KMS-11 (cell line): Measurements from ENCODE around the gene SCAPER.
"Not testable (repeated sequence)": the region's sequence is repeated elsewhere in the genome, so short reads cannot be mapped to it uniquely, and the experiment has no call there.

Source experiments
- H2AFZ ChIP-seq: fragments of 200-600 bp; sonication (generic); 2 replicates; pipeline ENCODE4 v1.6.1; 2016; ENCODE audit warnings: antibody characterized with exemption, mixed run types, low read depth
- H3K27ac ChIP-seq: fragments of 200-600 bp; sonication (generic); 2 replicates; pipeline ENCODE4 v1.6.1; 2016; ENCODE audit warnings: mild to moderate bottlenecking, mixed run types
- H3K27me3 ChIP-seq: fragments of 200-600 bp; sonication (generic); 2 replicates; pipeline ENCODE4 v1.6.1; 2017; ENCODE audit warnings: mild to moderate bottlenecking, low read depth, mixed run types, moderate library complexity; ENCODE audit not compliant: insufficient read depth
- H3K36me3 ChIP-seq: fragments of 200-600 bp; sonication (generic); 2 replicates; pipeline ENCODE4 v1.6.1; 2017; ENCODE audit warnings: mild to moderate bottlenecking, mixed run types; ENCODE audit not compliant: insufficient read depth
- H3K4me1 ChIP-seq: fragments of 200-600 bp; sonication (generic); 2 replicates; pipeline ENCODE4 v1.6.1; 2016; ENCODE audit warnings: mild to moderate bottlenecking, low read depth, mixed run types; ENCODE audit not compliant: poor library complexity, severe bottlenecking
- H3K4me2 ChIP-seq: fragments of 200-600 bp; sonication (generic); 2 replicates; pipeline ENCODE4 v1.7.0; 2016; ENCODE audit warnings: mild to moderate bottlenecking, mixed run types
- H3K4me3 ChIP-seq: fragments of 200-600 bp; sonication (generic); IDR thresholded peaks from 2 replicates; pipeline ENCODE4 v1.6.1; 2017; ENCODE audit warnings: low read depth, low read length, mixed read lengths; ENCODE audit not compliant: insufficient read depth
- H3K79me2 ChIP-seq: fragments of 200-600 bp; sonication (generic); 2 replicates; pipeline ENCODE4 v1.6.1; 2016; ENCODE audit warnings: low read depth, mixed run types; ENCODE audit not compliant: insufficient read depth
- H3K9ac ChIP-seq: fragments of 200-600 bp; sonication (generic); 2 replicates; pipeline ENCODE4 v1.6.1; 2016; ENCODE audit warnings: mild to moderate bottlenecking, mixed run types
- H4K20me1 ChIP-seq: fragments of 200-600 bp; sonication (generic); 2 replicates; pipeline ENCODE4 v1.6.1; 2016; ENCODE audit warnings: mild to moderate bottlenecking, mixed run types; ENCODE audit not compliant: insufficient read depth
- CTCF ChIP-seq: fragments of 200-600 bp; sonication (generic); conservative IDR thresholded peaks from 2 replicates; pipeline ENCODE4 v1.6.1; 2017; ENCODE audit warnings: low read depth, mild to moderate bottlenecking, antibody characterized with exemption, low read length, moderate library complexity, mixed read lengths

SCAPER gene

GRCh38 chr15:76730262-76730661 lies 174.9 kb downstream of the SCAPER start:
- Histone ChIP-seq H3K27ac (no peak overlapping the region), H3K36me3 (no peaks in the 10 kb centered on the region), H4K20me1 (no peaks in the 10 kb centered on the region), H3K9ac (no peak overlapping the region), H3K4me2 (no peak overlapping the region), H3K4me1 (no peaks in the 10 kb centered on the region), H2AFZ (no peak overlapping the region), H3K79me2 (no peaks in the 10 kb centered on the region), H3K4me3 (no peak overlapping the region), H3K27me3 (no peaks in the 10 kb centered on the region)
- no peak for TF ChIP-seq CTCF

- Histone ChIP-seq H3K27ac (no peak overlapping the region), H4K20me1 (no peaks in the 10 kb centered on the region), H3K36me3 (no peaks in the 10 kb centered on the region), H3K79me2 (no peaks in the 10 kb centered on the region), H3K4me2 (no peak overlapping the region), H3K4me3 (no peak overlapping the region), H3K27me3 (no peaks in the 10 kb centered on the region), H3K4me1 (no peaks in the 10 kb centered on the region), H2AFZ (no peak overlapping the region), H3K9ac (no peak overlapping the region)
- no peak for TF ChIP-seq CTCF
Measured at GRCh38 chr15:76718863-76719262, 186.3 kb downstream of the SCAPER start.

- H3K36me3 ChIP-seq: no peaks in the 10 kb centered on the region
- no peak overlapping the region for H2AFZ ChIP-seq
- H3K27me3 ChIP-seq: no peaks in the 10 kb centered on the region
- H3K4me3 ChIP-seq: no peak overlapping the region
- no peaks in the 10 kb centered on the region for H3K79me2 ChIP-seq
- H3K4me1 ChIP-seq: peaks cover 22% of the 10 kb centered on the region
- no peak overlapping the region for H3K27ac ChIP-seq
- H3K4me2 ChIP-seq: no peak overlapping the region
- H3K9ac ChIP-seq: no peak overlapping the region
- TF ChIP-seq CTCF: no peak
- H4K20me1 ChIP-seq: no peaks in the 10 kb centered on the region
Measured at GRCh38 chr15:76714950-76715349, 190.2 kb downstream of the SCAPER start.

- H3K79me2 ChIP-seq: no peaks in the 10 kb centered on the region
- H2AFZ ChIP-seq: no peak overlapping the region
- H3K4me2 ChIP-seq: peak overlapping the region; percentile 68
Measured at GRCh38 chr15:76711351-76711827, 193.8 kb downstream of the SCAPER start.

GRCh38 chr15:76704032-76704431 lies 201.1 kb downstream of the SCAPER start:
- H4K20me1 ChIP-seq, H3K4me2 ChIP-seq, H3K4me1 ChIP-seq, H3K9ac ChIP-seq, H3K27me3 ChIP-seq, H3K36me3 ChIP-seq, H2AFZ ChIP-seq, H3K4me3 ChIP-seq, H3K27ac ChIP-seq, H3K79me2 ChIP-seq: not testable (repeated sequence)

More at GRCh38 chr15:76711351-76711827, 193.8 kb downstream of the SCAPER start:
- no peak for TF ChIP-seq CTCF
- Histone ChIP-seq H3K4me1 (peaks cover 30% of the 10 kb centered on the region), H3K9ac (no peak overlapping the region), H3K27ac (peak overlapping the region; percentile 59), H3K27me3 (no peaks in the 10 kb centered on the region), H3K36me3 (no peaks in the 10 kb centered on the region), H3K4me3 (no peak overlapping the region), H4K20me1 (no peaks in the 10 kb centered on the region)
